SKM-1 treated with dmso at 0.1 percent for 144 hours (cell line): ENCODE measurements around the gene COL1A2.

Experiments
- DNase-seq: peaks from one replicate; lab custom pipeline; 2025; ENCODE audit not compliant: unreplicated experiment; lab: John Stamatoyannopoulos, UW

Gene COL1A2

GRCh38 chr7:94409200-94409948, 14.7 kb downstream of the COL1A2 start:
- no peak for DNase-seq

- no peak for DNase-seq
Measured at GRCh38 chr7:94410413-94411187, 15.9 kb downstream of the COL1A2 start.

GRCh38 chr7:94411188-94411466, 16.4 kb downstream of the COL1A2 start:
- no peak for DNase-seq

GRCh38 chr7:94412762-94413322, 18.1 kb downstream of the COL1A2 start:
- DNase-seq, result no peak

DNA sequence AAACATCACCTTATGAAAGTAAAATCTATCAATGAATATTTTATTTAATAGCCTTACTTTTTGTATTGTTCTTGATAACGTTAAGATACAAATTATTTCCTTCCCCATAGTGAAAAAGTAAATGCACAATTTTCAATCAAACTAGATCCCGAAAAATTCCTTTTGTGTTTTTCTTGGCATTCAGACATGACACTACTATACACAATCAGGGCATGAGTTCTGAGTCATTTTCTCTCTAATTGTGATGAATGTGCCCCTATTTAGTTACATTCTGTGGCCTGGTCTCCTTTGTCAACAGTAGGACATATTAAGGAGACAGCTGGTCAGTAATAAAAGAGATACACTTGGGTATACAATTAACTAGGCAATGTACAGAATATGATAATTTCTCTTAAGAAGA, 19.8 kb downstream of the COL1A2 start:
- no peak for DNase-seq

- no peak for DNase-seq
Measured at GRCh38 chr7:94414980-94415379, 20.3 kb downstream of the COL1A2 start.

DNA sequence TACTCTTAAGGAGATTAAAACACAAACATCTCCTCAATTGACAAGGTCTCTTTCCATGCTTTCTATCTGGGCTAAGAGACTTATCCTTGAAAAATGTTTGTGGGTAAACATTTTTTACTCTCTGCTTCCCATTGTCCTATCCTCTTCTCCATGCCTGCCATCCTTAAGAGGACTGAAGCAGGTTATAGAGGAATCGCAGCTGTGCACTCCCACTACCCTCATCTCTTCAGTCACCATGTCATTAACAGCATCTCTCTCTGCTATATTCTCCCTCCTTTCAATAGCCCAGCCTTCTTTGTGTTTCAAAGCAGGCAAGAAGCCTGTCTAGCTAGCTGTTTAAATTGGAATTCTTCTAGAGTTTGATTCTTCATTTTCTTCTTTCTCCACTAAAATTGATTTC, 22.6 kb downstream of the COL1A2 start:
- DNase-seq, result no peak

- no peak for DNase-seq
Measured at GRCh38 chr7:94417901-94418300, 23.2 kb downstream of the COL1A2 start.

- no peak for DNase-seq
Measured at GRCh38 chr7:94418851-94419250, 24.2 kb downstream of the COL1A2 start.

DNA sequence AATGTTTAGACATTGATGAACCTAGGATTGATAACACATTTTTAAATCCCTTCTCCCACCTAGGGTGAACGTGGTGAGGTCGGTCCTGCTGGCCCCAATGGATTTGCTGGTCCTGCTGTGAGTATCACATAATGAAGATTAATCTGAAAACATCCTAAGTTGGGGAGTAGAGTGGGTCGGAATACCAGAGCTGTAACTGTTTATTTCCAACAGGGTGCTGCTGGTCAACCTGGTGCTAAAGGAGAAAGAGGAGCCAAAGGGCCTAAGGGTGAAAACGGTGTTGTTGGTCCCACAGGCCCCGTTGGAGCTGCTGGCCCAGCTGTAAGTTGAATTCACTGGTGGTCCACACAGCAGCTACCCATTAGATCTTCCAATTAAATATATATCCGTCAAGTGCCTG, 25.6 kb downstream of the COL1A2 start:
- DNase-seq, result no peak

GRCh38 chr7:94421681-94422080, 27.0 kb downstream of the COL1A2 start:
- no peak for DNase-seq

DNA sequence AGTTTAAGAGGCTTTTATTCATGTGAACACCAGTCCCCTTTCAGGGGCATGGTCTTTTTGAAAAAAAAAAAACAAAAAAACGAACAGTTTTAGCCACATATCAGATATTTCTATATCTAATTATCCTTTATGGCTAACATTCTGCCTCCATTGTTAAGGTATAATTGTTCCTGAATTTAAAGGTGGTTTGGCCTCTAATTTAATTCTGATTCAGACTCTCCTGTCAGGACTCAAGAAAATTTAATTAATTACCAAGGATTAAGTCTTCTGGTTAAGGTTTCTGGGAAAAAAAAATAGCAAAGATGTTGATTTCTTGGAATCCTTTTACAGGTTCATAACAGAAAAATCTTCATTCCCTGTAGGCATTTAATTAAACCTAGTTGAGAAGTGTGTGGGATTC, 27.4 kb downstream of the COL1A2 start:
- no peak for DNase-seq

- DNase-seq, result no peak
Measured at GRCh38 chr7:94422827-94423460, 28.2 kb downstream of the COL1A2 start.

GRCh38 chr7:94423863-94424735, 29.4 kb downstream of the COL1A2 start:
- no peak for DNase-seq

DNA sequence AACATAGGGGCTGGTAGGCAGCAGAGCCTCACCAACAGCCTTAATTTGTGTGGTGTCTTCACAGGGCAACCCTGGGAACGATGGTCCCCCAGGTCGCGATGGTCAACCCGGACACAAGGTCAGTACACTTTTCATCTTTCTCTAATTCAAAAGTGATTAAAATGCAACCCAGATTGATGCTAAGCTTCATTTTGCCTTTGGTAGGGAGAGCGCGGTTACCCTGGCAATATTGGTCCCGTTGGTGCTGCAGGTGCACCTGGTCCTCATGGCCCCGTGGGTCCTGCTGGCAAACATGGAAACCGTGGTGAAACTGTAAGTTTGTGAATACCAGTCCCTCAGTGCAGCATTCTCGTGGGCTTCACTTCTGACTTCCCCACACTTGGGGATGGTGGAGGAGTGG, 30.9 kb downstream of the COL1A2 start:
- DNase-seq, result no peak

DNA sequence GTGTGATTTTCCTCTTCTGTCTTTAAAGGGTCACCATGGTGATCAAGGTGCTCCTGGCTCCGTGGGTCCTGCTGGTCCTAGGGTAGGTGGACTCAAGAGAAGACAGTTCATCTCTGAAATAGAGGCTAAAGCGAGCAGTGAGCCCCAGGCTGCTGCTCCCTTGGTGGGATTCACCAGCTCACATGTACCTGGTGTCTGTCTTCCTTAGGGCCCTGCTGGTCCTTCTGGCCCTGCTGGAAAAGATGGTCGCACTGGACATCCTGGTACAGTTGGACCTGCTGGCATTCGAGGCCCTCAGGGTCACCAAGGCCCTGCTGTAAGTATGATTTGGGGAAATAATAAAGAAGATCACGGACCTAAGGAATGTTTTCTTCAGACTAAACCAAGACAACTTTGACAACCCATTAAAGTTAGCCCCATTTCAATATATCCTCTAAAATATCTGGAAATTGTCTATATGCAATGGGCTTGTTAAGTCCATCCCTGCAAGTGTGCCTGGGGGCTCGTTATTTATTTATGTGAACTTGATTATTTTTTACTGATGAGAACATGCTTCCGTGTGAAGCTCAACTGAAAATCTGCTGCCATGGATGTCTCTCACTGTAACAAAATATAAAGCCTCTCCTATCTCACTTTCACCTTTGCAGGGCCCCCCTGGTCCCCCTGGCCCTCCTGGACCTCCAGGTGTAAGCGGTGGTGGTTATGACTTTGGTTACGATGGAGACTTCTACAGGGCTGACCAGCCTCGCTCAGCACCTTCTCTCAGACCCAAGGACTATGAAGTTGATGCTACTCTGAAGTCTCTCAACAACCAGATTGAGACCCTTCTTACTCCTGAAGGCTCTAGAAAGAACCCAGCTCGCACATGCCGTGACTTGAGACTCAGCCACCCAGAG, 32.5 kb downstream of the COL1A2 start:
- no peak for DNase-seq

GRCh38 chr7:94429153-94429552, 34.5 kb downstream of the COL1A2 start:
- DNase-seq, result no peak

DNA sequence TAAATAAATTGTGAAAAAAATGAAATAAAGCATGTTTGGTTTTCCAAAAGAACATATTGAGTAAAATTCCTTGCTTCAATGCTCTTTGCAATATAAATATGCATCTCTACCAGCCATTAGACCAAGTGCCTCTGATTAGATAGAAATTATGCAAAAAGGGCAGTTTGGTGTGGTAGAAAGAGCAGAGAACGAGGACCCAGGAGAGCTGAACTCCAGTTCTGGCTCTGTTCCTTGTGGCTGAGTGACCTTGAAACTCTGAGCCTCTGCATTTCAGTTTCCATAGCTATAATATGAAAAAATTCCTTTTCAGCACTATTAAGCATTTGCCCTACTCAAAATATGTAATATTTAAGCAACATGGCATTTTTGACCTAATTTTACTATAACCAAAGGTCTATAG, 36.5 kb downstream of the COL1A2 start:
- DNase-seq, result no peak

GRCh38 chr7:94431619-94432280, 37.1 kb downstream of the COL1A2 start:
- DNase-seq, result no peak

DNA sequence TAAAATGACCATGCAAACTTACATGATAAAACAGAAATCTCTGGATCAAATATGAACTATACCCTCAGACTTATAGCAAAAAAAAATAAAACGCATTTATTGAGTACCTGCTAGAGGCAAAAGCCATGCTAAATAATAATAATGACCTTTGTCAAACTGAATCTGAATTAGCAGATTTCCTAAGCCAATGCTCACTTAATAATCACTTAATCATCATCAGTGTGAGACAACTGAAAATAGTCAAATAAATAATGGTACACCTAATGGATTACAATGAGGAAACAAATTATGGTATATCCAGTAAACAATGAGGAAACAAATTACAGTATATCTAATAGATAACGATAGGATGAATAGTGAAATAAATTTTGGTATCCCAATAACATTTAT, 37.6 kb downstream of the COL1A2 start:
- no peak for DNase-seq
